Naive thymus-derived CD8-positive, alpha-beta T cell (primary cell): Measurements from ENCODE around the gene ZNHIT3. TPM values are rescaled to one million over a fixed set of nuclear protein-coding genes. Genes with fewer than 3 reads are reported as not detected.
A peak's percentile ranks its signal among the peaks of the same experiment; 100 is the strongest.

Experiments used
- ATAC-seq, 2 donors: fragments of 150-1000 bp; cut with Tn5 transposase in 1 of 2; sonication (Bioruptor Pico), chemical (Tn5 transposase) in 1 of 2; 1 replicate in 1 of 2; 2 replicates in 1 of 2; pipeline ENCODE4 v1.10.0; 2021; ENCODE audit warnings: mild to moderate bottlenecking in 2 of 2, moderate library complexity in 2 of 2
- POLR2A ChIA-PET: fragments of 350-600 bp; sonication (Branson Sonifier 250); formaldehyde crosslinking; loops from one replicate; lab custom pipeline; 2021; ENCODE audit warnings: antibody characterized with exemption; lab: Charles Lee
- DNase-seq, 10 donors: peaks; one replicate each; pipeline versions ENCODE4 v3.0.0 to v3.0.0-alpha.2; 2020 to 2022
- H3K27ac Mint-ChIP-seq, 10 donors: one replicate each; pipeline ENCODE4 v1.8.0; 2020 to 2022; ENCODE audit warnings: mild to moderate bottlenecking in 10 of 10, mixed read lengths in 10 of 10, moderate library complexity in 4 of 10, inconsistent platforms in 1 of 10
- H3K27me3 Mint-ChIP-seq, 5 donors: one replicate each; pipeline ENCODE4 v1.8.0; 2021 to 2022; ENCODE audit warnings: mixed read lengths in 5 of 5
- H3K36me3 Mint-ChIP-seq, 3 donors: one replicate each; pipeline ENCODE4 v1.8.0; 2020 to 2022; ENCODE audit warnings: mixed read lengths in 3 of 3, mild to moderate bottlenecking in 2 of 3, inconsistent platforms in 1 of 3
- H3K4me1 Mint-ChIP-seq, 4 donors: one replicate each; pipeline ENCODE4 v1.8.0; 2021 to 2022; ENCODE audit warnings: mixed read lengths in 4 of 4
- H3K4me3 Mint-ChIP-seq, 10 donors: one replicate each; pipeline ENCODE4 v1.8.0; 2020 to 2022; ENCODE audit warnings: mild to moderate bottlenecking in 10 of 10, mixed read lengths in 10 of 10, moderate library complexity in 6 of 10, inconsistent platforms in 1 of 10
- H3K9me3 Mint-ChIP-seq, 9 donors: one replicate each; pipeline ENCODE4 v1.8.0; 2020 to 2022; ENCODE audit warnings: mixed read lengths in 9 of 9, mild to moderate bottlenecking in 3 of 9, inconsistent platforms in 1 of 9, moderate library complexity in 1 of 9
- polyA plus RNA-seq, 3 donors: library from polyadenylated mRNA; unstranded; fragments of 300-500 nt; fragmentation: Illumina TruSeq; gene quantifications; one replicate each; pipeline ENCODE4 v1.2.3, GENCODE V29; 2021
- total RNA-seq, 8 experiments: library from RNA in 2 of 8; stranded (reverse) in 2 of 8; gene quantifications; one replicate each; pipeline ENCODE4 v1.2.3 and lab custom pipeline; 2021 to 2026

The ZNHIT3 gene
- total and polyA plus RNA-seq, 5 experiments from 2014 or later, result 70.0 to 98.8 (median 89.1) TPM

DNA sequence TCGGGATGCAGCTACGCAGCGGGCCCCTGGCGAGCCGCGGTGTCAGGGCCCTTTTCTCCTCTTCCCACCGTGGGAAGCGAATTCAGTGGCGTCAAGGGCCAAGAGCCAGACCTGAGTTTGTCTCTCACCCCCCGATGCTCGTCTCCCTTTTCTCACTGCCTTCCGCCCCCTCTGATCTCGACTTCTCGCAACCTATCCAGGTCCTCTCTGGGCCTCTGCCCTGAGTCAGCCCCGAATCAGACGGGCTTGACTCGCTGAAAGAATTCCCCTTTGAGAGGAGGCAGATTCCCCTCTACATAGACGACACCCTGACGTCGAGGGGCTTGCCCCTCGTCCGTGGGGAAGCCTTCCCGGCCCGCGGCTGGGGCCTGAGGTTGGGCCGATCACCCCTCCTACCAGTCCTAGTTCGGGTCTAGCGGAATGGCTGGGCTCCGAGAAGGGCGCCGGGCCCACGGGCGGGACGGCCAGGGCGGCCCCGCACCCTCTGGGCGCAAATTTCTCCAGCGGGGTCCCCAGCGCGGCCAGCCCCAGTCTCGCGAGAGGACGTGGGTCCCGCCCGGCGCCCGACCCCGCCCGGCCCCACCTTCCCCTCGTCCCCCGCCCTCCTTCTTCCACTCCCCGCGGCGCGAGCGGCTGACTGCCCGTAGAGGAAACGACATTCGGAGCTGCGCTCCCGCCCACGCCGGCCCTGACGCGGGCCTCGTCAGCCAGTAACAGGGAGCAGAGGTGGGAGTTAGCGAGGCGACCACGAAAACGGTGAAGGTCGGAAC, 58.0 kb downstream of the ZNHIT3 start, which contains the start of gene GGNBP2:
TSS of gene GGNBP2 (plus strand) at position 613 of the 770 bp plus-strand sequence. CDS start 806 bp downstream, outside the sequence.
- ATAC-seq, result peak; percentile 69 to 73
- H3K4me3 Mint-ChIP-seq, result peak within 1 kb of the TSS; percentile 91 to 98 (median 96)
- no peaks in the 10 kb centered on the region for H3K9me3 Mint-ChIP-seq
- H3K27ac Mint-ChIP-seq, result peak within 1 kb of the TSS; percentile 96 to 99 (median 98)
- POLR2A ChIA-PET, result interaction anchor here (0.8 to 10.4 kb wide), 11 partner anchors 9 to 945 kb away, joined by 3 to 181 read pairs (median 5); partner anchors contain the start of genes DUSP14, MRM1, MYO19 and PIGW
- peak; percentile 89 to 97 (median 93) for DNase-seq
- H3K36me3 Mint-ChIP-seq, result peaks cover 0 to 16% (median 2%) of the 10 kb centered on the region in 3 donors
- H3K27me3 Mint-ChIP-seq, result no peaks in the 10 kb centered on the region
- peaks cover 12 to 42% (median 31%) of the 10 kb centered on the region in 4 donors for H3K4me1 Mint-ChIP-seq

DNA sequence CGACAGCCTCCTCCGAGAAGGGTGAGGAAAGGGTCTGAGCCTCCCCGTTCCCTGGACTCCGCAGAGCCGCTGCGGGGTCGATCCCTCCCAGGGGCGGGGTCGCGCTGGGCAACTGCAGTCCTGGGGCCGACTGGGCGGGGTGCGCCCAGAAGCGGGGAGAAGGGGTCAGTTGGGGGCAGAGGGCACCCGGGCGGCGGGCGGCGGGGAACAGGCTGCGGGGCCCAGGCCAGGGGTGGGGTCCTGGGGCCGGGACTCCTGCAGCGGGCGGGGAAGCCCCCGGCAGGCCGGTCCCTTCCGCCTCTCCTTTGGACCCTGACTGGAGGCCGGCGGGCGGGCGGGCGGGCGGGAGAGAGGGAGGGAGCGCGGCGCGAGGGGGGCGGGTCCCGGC, 58.6 kb downstream of the ZNHIT3 start:
- POLR2A ChIA-PET, result interaction anchor here (0.8 to 10.4 kb wide), 13 partner anchors 9 to 944 kb away, joined by 3 to 181 read pairs (median 9); partner anchors contain the start of genes DUSP14, MRM1, MYO19 and PIGW
- Mint-ChIP-seq H3K4me3 (peak overlapping the region; percentile 91 to 98 (median 96)), H3K9me3 (no peaks in the 10 kb centered on the region), H3K27ac (peak overlapping the region; percentile 94 to 99 (median 98)), H3K4me1 (peaks cover 14 to 48% (median 36%) of the 10 kb centered on the region in 4 donors), H3K27me3 (no peaks in the 10 kb centered on the region), H3K36me3 (peaks cover 0 to 12% (median 2%) of the 10 kb centered on the region in 3 donors)
- ATAC-seq (no peak), DNase-seq (no peak)

Other genes starting within 250 kb of the ZNHIT3 start
- gene TBC1D3I, start 222.1 kb upstream of the ZNHIT3 start, total RNA-seq, result 1 to 10 TPM in 1 of 2 experiments, under 1 TPM in 1; 0.47 to 1.4 TPM
- gene TBC1D3I, start 222.1 kb upstream of the ZNHIT3 start, polyA plus RNA-seq, result under 1 TPM in 1 of 3 donors, not detected in 2; 0.09 TPM
- gene TBC1D3G, start 162.8 kb upstream of the ZNHIT3 start, total RNA-seq, result not detected
- gene TBC1D3G, start 162.8 kb upstream of the ZNHIT3 start, polyA plus RNA-seq, result not detected
- not detected for gene TBC1D3H, start 98.2 kb upstream of the ZNHIT3 start, total RNA-seq
- not detected for gene TBC1D3H, start 98.2 kb upstream of the ZNHIT3 start, polyA plus RNA-seq
- gene MYO19, start 48.2 kb downstream of the ZNHIT3 start, total RNA-seq, result 10 to 100 TPM; 73.1 to 74.2 TPM
- gene MYO19, start 48.2 kb downstream of the ZNHIT3 start, polyA plus RNA-seq, result 1 to 10 TPM; 2.3 to 4.6 (median 4.6) TPM
- gene PIGW, start 48.3 kb downstream of the ZNHIT3 start, total RNA-seq, result 10 to 100 TPM in 1 of 2 experiments, 1 to 10 TPM in 1; 9.5 to 11.4 TPM
- gene PIGW, start 48.3 kb downstream of the ZNHIT3 start, polyA plus RNA-seq, result 10 to 100 TPM; 10.2 to 14.9 (median 11.2) TPM
- 100 to 1,000 TPM; 160 to 164 TPM for gene GGNBP2, start 58.2 kb downstream of the ZNHIT3 start, total RNA-seq
- 100 to 1,000 TPM in 1 of 3 donors, 10 to 100 TPM in 2; 69.1 to 104 (median 76.2) TPM for gene GGNBP2, start 58.2 kb downstream of the ZNHIT3 start, polyA plus RNA-seq
- 1 to 10 TPM; 8.3 to 9.1 TPM for gene DHRS11, start 105.2 kb downstream of the ZNHIT3 start, total RNA-seq
- 1 to 10 TPM; 3.8 to 5.5 (median 4.6) TPM for gene DHRS11, start 105.2 kb downstream of the ZNHIT3 start, polyA plus RNA-seq
- gene MRM1, start 114.9 kb downstream of the ZNHIT3 start, total RNA-seq, result 10 to 100 TPM; 12.4 to 12.7 TPM
- gene MRM1, start 114.9 kb downstream of the ZNHIT3 start, polyA plus RNA-seq, result 10 to 100 TPM in 1 of 3 donors, 1 to 10 TPM in 2; 3.2 to 11.1 (median 6.8) TPM